Gastroesophageal sphincter (tissue), 3 donors: ENCODE data around the gene CLOCK.

Experiments
- EP300 ChIP-seq: sonication (generic); formaldehyde crosslinking; IDR thresholded peaks from one replicate; pipeline ENCODE4 v1.6.1; 2017; ENCODE audit warnings: antibody characterized with exemption, mild to moderate bottlenecking
- POLR2A ChIP-seq, 2 donors: fragments of 450-650 bp; IDR thresholded peaks; one replicate each; pipeline ENCODE4 v1.6.1; 2017; ENCODE audit warnings: antibody characterized with exemption in 2 of 2, mild to moderate bottlenecking in 2 of 2, moderate library complexity in 1 of 2
- POLR2AphosphoS5 ChIP-seq: sonication (generic); formaldehyde crosslinking; IDR thresholded peaks from one replicate; pipeline ENCODE4 v1.6.1; 2017; ENCODE audit warnings: antibody characterized with exemption
- TF ChIP-seq, protein P1 (sequence below), 4 experiments: fragments of 200-600 bp in 2 of 4; fragments of 450-650 bp in 2 of 4; sonication (generic) in 1 of 4; IDR thresholded peaks; one replicate each; pipeline ENCODE4 v1.5.1; 2017 to 2019; ENCODE audit warnings: antibody characterized with exemption in 4 of 4, mild to moderate bottlenecking in 2 of 4, moderate library complexity in 2 of 4

DNA sequence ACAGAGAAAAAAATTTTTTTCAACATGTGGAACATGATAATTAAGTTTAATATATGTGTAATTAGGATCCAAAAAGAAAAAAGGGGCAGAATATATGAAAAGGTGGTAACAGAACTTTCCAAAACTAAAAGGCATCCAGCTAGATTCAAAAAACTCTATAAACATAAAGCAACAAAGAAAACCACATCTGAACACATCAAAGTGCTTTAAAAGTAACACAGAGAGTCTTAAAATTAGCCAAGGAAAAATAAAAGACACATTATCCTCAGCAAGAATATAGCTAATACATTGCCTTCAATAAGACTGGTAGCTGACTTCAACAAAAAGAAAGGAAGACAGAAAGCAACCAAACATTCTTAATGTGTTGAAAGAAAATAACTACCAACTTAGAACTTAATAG, 8.2 kb downstream of the CLOCK start:
- TF ChIP-seq, protein P1, sequence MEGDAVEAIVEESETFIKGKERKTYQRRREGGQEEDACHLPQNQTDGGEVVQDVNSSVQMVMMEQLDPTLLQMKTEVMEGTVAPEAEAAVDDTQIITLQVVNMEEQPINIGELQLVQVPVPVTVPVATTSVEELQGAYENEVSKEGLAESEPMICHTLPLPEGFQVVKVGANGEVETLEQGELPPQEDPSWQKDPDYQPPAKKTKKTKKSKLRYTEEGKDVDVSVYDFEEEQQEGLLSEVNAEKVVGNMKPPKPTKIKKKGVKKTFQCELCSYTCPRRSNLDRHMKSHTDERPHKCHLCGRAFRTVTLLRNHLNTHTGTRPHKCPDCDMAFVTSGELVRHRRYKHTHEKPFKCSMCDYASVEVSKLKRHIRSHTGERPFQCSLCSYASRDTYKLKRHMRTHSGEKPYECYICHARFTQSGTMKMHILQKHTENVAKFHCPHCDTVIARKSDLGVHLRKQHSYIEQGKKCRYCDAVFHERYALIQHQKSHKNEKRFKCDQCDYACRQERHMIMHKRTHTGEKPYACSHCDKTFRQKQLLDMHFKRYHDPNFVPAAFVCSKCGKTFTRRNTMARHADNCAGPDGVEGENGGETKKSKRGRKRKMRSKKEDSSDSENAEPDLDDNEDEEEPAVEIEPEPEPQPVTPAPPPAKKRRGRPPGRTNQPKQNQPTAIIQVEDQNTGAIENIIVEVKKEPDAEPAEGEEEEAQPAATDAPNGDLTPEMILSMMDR (IDR thresholded peaks at IDR 0.05), result no peak
- no peak for TF ChIP-seq EP300
- no peak for TF ChIP-seq POLR2A (IDR thresholded peaks at IDR 0.05)
- TF ChIP-seq POLR2AphosphoS5, result no peak
